Astrocyte of the hippocampus (primary cell): ENCODE measurements around the gene DYRK1B.
"Not testable (repeated sequence)": the region's sequence is repeated elsewhere in the genome, so short reads cannot be mapped to it uniquely, and the experiment has no call there.

ENCODE experiments used
- DNase-seq: peaks from one replicate; pipeline ENCODE4 v3.0.0; 2011; ENCODE audit warnings: low read depth, low spot score

Gene DYRK1B

DNA sequence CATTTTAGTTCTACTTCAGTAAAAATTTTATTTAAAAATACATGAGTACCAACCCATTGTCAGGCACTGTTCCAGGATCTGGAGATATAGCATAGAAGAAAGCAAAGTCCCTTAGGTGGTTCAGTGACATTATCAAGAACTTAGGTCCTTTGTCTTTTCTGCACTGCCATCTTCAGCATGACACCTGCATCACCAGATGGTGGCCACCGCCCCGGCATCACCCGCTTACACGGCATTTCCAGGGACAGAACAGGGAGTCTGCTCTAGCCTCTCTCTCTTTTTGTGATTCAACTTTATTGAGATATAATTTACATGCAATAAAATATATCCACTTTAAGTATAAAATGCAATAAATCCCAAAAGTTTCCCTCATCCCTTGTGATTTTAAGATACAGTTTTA lies 23.5 kb downstream of the DYRK1B start:
- DNase-seq = no peak

DNA sequence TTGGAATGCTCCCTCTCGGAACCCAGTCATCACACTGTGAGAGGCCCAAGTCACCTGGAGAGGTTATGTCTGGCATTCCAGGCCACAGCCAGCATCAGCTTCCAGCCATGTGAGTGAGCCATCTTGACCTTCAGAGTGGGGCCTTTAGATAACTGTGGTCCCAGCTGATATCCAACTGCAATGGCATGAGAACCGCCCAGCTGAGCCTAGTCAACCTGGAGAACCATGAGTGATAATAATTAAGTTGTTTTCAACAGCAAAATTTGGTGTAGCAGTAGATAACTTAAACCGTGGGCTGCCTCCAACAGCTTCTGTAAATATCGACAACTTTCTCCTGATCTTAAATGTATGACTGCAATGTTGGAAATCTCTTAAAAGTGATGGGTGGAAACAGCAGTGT lies 24.6 kb downstream of the DYRK1B start:
- DNase-seq = no peak

DNA sequence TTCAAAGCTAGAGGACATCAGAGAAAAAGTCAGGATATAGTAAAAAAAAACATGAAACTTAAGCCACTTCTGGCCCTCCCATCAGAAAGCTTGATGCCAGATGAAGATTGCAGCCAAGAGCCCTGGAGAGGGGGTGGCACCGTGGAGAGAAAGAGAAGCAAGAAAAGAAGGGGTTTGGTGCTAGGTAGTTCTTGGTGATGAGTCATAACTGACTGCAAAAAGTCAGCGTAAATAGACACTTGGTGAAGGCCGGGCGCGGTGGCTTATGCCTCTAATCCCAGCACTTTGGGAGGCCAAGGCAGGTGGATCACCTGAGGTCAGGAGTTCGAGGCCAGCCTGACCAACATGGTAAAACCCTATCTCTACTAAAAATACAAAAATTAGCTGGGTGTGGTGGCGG lies 25.3 kb downstream of the DYRK1B start:
- DNase-seq = not testable (repeated sequence)

DNA sequence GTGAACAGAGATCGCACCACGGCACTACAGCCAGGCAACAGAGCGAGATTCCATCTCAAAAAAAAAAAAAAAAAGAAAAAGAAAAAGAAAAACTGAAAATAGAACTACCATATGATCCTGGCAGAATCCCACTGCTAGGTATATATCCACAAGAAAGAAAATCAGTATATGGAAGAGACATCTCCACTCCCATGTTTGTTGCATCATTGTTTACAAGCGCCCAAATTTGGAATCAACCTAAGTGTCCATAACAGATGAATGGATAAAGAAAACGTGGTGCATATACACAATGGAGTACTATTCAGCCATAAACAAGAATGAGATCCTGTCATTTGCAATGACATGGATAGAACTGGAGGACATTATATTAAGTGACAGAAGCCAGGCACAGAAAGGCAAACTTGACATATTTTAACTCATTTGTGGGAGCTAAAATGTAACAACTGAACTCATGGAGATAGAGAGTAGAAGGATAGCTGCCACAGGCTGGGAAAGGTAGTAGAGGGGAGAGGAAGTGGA lies 26.1 kb downstream of the DYRK1B start:
- no peak for DNase-seq

DNA sequence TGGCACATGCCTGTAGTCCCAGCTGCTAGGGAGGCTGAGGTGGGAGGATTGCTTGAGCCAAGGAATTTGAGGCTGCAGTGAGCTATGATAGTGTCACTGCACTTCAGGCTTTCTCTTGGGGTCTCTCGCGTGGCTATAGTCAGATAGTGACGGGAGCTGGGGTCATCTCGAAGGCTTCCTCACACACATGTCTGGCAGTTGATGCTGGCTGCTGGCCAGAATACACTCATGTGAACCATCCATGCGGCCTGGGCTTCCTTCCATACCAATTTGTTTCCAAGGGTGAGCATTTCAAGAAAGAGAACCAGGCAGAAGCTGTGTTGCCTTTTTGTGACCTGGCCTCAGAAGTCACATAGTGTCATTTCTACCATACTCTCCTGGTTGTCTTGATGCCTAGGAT lies 28.9 kb downstream of the DYRK1B start:
- no peak for DNase-seq

DNA sequence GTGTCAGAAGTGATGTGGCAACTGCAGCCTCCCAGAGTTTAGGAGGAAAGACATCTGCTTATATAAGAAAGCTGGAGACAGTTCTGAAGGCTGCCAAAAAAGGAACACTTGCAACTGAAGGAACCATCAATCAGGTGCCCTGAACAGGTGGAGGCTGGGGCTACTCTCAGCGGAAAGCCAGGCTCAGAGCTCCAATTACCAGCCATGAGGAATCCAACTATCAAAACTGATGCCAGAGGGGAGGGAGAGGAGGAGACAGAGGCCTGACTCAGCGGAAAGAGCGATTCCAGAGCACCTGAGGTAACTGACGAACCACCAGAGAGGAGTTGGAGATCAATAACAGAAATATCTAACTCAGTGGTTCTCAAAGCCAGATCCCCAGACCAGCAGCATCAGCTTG lies 31.0 kb downstream of the DYRK1B start:
- no peak for DNase-seq

DNA sequence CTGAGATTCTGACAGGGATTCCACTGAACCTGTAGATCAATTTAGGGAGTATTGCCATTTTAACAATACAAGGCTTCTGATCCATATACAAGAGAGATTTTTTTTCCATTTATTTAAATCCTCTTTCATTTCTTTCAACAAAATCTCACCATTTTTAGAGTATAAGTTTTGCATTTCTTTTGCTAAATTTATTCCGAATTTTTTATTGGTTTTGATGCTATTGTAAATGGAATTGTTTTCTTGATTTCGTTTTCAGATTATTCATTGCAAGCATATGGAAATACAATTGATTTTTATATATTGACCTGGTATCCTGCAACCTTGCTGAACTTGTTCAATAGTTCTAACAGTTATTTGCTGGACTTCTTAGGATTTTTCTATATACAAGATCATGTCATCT lies 36.9 kb downstream of the DYRK1B start:
- DNase-seq = no peak

DNA sequence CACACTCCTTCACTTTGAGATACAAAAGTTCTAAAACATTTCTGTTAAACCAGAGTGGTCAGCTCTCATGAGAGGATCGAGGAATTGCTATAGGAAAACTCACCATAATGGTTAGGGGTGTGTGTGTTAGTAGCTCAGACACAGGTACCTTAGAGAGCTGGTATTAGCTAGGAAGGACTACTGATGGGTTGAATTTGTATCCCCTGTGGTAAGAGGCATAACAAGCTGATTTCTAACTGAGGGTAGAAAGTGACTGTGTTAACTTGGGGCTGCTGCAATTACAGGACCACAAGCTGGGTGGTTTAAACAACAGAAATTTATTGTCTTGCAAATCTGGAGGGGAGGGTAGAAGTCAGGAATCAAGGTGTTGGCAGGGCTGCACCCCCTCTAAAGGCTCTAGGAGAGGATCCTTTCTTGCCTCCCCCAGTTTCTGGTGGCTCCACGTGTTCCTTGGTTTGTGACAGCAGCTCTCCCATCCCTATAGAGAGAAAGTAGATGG lies 37.9 kb downstream of the DYRK1B start:
- no peak for DNase-seq

DNA sequence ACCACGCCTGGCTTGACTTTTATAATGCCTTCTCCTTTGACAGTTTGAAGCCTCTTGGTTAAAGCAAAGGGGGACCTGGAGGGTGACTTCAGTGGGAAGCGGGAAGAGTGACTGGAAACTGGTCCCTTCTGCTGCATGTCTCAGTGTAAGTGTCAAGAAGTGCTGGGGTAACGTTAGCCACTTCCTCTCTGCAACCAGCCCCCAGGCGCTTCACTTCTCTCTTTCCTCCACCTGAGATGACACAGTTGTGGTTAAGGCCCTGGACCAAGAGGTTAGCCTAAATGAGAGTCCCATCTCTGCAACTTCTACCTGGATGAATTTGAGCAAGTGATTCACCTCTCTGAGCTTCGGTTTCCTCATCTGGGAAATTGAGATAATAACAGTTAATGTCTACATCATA lies 39.0 kb downstream of the DYRK1B start:
- no peak for DNase-seq

DNA sequence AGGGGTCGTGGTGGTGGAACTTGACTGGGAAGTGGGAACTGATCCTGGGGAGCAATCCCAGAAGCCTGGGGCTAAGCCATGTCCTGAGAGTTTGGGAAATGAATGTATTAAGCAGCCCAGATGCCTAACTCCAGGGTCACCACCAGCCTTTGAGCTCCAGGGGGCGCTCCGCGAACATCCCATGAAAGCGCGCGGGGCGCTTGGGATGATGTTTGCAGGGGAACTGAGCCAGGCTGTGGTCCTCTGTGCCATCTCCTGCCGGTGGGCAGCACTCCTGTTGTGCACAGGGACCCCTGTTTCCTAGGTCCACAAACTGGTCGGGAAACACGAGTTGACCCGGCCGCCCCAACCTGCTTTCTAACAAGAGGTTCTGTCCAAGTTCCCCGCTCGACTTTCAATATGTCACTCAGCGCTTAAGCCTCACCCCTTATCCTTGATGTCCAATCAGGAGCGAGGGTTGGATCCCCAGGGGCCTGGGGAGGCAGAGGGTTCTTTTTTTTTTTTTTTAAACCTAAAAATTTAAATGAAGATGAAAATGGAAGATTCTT lies 40.9 kb downstream of the DYRK1B start:
- peak; percentile 87 for DNase-seq

DNA sequence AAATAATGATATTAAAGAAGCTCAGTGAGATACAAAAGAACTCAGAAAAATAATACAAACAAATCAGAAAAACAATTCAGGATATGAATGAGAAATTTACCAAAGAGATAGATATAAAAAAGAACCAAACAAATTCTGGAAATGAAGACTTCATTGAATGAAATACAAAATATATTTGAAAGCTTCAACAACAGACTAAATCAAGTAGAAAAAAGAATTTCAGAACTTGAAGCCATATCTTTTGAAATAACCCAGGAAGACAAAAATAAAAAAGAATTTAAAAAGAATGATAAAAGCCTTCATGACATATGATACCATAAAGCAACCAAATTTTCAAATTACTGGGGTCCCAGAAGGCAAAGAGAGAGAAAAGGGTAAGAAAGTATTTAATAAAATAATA lies 45.7 kb downstream of the DYRK1B start:
- DNase-seq = no peak

DNA sequence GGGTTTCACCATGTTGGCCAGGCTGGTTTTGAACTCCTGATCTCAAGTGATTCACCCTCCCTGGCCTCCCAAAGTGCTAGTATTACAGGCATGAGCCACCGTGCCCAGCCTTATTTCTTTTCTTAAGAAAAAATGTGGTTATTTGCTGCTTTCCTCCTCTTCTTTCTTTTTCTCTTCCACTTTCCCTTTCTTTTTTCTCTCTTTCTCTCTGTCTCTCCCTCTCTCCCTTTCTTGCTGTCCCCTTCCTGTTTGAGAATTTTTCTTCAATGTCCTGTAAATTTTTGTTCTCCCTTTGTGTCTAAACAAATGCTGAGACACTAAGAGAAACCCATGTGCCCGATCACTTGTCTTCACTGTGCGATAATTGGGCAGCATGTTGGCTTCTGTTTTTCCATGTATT lies 53.1 kb downstream of the DYRK1B start:
- no peak for DNase-seq

DNA sequence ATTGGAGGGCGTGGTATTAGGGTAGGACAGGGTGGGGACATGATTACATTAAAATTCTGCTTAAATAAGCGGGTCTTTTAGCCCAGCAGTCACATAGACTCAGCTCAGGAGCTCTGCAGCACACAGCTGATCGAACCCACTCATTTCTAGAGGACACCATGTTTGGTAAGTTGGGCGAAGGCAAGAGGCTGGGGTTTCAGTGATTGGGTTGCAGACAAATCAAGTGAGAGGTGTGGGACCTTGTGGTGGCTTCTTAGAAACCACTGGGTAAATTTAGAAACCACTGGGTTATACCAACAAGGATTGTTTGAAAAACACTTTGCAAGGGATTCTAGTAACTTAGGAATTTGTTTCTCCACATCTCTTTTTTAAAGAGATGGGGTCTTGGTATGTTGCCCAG lies 55.2 kb downstream of the DYRK1B start, which contains the start of gene LEUTX:
Gene LEUTX, plus strand, starts transcription at position 92 of the 400 bp plus-strand sequence. Its CDS starts 67 bp downstream, at position 159.
- no peak for DNase-seq
